Islet precursor cell (in vitro differentiated cells): ENCODE measurements around the gene C20orf141.
"Not testable (repeated sequence)": the region's sequence is repeated elsewhere in the genome, so short reads cannot be mapped to it uniquely, and the experiment has no call there.

Source experiments
- DNase-seq: peaks from one replicate; pipeline ENCODE4 v3.0.0-alpha.2; 2018

The C20orf141 gene

GRCh38 chr20:2799688-2800520 is 14.9 kb upstream of the C20orf141 start:
- DNase-seq: peak; percentile 67

GRCh38 chr20:2800521-2801285 is 14.1 kb upstream of the C20orf141 start, which contains the start of gene CPXM1:
TSS of gene CPXM1 (minus strand) at chr20:2800627. CDS start at chr20:2800572, 55 bp downstream.
- DNase-seq: peak; percentile 88

GRCh38 chr20:2801286-2801728 is 13.5 kb upstream of the C20orf141 start:
- no peak for DNase-seq

DNA sequence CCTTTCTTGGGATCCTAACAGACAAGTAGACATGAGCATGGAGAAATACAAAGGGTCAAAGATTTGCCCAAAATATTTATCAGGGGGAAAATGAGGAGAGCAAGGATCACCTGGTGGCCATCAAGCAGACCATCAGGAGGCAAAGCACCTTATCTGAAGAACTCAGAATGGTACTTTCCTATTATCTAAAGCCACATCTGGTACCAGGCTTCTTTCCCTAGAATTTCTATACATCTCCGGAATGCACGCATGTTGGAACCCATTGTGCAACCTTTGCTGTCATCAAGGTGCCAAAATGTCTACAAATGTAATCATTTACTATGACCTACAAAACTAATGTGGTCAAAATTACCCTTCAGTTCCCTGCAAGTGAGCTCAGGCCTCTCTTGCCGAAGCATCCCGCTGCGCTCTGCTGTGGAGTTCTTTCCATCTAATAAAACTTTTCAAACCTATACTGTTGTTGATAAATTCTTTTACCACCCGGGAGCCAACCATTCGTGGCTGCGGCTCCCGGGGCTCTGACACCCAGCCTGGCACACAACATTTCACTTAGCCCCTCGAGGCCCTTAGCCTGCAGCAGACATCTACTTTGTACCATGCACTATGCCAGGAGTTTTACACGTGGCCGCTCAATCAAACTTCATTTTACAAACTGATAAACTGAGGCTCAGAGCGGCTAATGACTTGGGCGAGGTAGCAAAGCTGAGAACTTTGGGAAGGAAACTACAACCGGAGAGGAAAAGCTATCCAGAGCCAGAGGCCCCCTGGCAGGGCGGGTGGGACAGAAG is 10.6 kb upstream of the C20orf141 start:
- DNase-seq: no peak

DNA sequence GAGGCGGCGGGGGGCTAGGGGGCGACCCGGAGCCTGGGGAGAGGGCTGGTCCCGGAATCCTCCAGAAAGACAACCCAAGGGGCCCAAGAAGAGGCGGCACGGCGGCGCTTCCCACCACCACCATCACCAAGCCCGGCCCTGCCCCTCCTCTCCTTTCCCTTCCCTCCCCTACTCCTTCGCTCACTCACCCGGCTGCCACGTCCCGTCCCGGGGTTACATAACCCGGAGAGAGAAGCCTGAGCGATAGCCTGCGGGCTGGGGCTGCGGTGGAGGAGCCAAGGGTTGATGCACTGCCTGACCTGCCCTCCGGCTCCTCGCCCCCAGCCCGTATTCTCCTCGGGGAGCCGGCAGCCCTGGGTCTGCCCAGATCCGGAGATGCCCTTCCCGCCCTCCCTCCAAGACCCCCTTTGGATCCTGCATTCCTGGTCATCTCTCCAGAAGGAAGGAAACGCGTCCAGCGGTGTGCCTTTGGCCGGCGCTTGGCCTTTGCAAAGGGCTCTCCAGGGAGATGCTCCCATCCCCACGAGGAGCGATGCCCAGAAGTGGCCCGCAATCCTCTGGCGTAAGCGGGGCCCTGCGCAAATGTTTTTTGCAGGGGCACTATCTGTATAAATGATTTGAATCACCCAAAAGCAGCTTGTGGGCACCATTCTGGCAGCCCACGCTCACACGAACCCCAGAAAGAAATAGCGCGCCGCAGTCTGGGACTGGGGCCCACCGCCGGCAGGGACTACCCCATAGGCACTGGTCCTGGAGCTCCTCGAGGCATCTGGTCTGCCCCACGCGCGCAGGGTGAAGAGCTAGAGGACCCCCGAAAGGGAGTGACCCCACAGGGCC is 9.7 kb upstream of the C20orf141 start:
- peak; percentile 72 for DNase-seq

GRCh38 chr20:2805689-2806350 is 9.0 kb upstream of the C20orf141 start:
- DNase-seq: peak; percentile 58

GRCh38 chr20:2806351-2806701 is 8.5 kb upstream of the C20orf141 start:
- DNase-seq: no peak

- no peak for DNase-seq
These were observed 7.8 kb upstream of the C20orf141 start for GRCh38 chr20:2807019-2807418.

DNA sequence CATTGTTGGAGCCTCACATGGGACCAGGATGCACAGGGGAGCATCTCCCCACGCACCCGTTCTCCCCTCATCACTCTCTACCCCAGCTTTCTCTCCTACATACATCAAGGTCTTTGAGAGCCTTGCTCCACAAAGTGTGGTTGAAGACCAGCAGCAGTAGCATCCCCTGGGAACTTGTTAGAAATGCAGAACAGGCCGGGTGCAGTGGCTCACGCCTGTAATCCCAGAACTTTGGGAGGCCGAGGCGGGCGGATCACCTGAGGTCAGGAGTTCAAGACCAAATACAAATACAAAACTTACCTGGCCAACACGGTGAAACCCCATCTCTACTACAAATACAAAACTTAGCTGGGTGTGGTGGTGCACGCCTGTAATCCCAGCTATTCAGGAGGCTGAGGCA is 6.9 kb upstream of the C20orf141 start:
- DNase-seq: not testable (repeated sequence)

GRCh38 chr20:2809690-2810089 is 5.1 kb upstream of the C20orf141 start:
- DNase-seq: no peak

GRCh38 chr20:2812189-2812588 is 2.6 kb upstream of the C20orf141 start:
- no peak for DNase-seq

DNA sequence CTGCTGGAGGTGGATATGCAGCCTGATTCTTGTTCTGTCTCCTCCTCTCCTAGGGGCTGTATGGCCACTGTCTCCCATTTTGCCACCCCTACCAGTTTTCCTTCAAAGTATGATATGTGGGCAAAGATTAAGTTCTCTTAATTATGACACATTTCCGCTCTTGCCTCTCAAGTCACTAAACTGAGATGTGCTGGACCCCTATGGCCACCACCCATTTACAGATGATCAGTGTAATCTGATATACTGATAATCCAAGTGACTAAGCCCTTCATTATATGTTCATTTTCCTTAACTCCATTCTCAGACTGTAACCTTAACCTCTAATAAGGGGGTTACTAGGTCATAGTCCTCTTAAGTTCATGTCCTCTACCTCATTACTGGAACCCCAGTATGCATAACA is 711 bp upstream of the C20orf141 start:
- DNase-seq: peak; percentile 24

- DNase-seq: peak; percentile 55
These were observed 584 bp downstream of the C20orf141 start for GRCh38 chr20:2815242-2815900.

DNA sequence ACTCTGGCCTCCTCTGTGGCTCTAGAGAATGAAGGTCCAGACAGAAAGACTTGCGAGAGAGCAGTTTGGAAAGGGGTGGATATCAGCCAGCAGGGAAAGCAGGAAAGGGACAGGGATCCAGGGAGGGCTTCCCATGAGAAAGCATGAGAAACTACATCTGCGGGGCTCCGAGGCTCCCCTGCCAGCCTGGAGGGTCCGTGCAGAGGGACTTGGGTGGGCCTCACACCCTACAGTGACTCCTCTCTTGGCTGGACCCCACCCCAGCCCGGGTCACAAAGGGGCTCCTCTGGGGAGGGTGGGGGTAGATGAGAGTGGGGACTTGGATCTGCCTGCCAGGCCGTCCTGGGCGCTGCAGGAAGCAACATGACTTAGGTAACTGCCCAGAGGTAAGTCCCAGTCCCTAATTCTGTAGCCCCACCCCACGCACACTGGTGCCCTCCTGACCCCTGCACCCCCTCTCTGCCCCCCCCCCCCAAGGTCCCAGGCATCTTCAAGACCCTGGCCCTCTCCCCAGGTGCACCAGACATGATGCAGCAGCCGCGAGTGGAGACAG is 1.3 kb downstream of the C20orf141 start, which contains the start of gene TMEM239:
Gene TMEM239, plus strand, starts transcription at position 335 of the 553 bp plus-strand sequence. Its CDS starts 191 bp downstream, at position 526.
- DNase-seq: peak; percentile 48

DNA sequence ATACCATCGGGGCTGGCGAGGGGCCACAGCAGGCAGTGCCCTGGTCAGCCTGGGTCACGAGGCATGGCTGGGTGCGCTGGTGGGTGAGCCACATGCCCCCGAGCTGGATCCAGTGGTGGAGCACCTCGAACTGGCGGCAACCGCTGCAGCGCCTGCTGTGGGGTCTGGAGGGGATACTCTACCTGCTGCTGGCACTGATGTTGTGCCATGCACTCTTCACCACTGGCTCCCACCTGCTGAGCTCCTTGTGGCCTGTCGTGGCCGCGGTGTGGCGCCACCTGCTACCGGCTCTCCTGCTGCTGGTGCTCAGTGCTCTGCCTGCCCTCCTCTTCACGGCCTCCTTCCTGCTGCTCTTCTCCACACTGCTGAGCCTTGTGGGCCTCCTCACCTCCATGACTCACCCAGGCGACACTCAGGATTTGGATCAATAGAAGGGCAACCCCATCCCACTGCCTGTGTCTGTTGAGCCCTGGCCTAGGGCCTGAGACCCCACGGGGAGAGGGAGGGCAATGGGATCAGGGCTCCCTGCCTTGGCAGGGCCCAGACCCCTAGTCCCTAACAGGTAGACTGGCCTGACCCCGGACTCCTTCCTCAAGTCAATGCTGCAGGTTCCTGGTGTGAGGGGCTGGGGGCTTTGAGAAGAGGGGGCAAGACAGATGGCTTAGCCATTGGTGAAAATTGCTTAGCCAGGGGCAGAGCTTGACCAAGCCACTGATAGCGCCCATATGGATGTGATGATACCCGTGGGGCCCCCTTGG is 2.0 kb downstream of the C20orf141 start:
- peak; percentile 72 for DNase-seq

DNA sequence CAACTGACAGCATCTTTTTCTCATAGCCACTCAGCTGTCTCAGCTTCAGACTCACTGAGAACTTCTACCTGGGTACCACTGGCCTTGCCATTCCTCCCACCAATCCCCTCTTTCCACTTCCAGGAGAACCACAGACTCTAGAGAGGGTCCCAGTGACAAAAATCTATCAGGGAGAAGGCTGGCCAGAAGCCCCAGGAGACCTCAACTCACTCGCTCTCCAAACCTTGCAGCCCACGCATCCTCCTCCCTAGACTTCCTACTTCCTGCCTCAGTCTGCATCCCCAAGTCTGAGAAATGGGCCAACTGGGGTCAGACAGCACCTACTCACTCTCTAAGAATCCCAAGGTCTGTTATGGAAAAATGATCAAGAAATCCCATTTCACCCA is 2.5 kb downstream of the C20orf141 start:
- DNase-seq: no peak

DNA sequence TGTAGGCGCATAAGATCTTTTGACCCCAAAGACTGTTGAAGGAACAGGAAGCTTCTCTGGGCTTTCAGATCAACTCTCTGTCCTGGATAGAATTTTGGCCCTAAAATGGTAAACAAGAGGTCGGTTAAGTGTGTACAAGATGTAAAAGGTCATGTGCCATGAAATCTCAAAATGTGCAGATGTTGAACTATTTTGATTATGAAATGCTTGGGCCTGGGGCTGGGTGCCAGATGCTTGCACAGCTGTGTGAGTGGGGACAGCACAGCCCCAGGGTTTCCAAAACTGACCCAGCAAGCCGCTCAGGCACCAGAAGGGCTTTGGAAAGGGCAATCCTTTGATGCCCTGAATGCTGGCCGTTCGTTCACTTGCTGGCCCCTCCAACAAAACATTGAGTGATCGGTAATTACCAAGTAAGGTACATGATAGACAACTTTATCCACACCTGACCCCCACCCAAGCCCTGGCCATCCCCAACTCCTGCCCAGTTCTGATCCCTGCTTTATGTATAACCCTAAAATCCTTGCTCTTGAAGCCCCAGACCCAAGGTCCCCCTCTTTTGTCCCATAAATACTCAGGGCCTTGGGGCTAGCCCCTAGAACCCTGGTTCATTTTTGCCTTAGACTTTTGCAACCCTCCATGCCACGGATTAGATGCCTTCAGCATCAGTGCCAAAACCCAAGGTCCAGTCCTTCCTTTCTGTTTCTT is 3.3 kb downstream of the C20orf141 start:
- peak; percentile 22 for DNase-seq

DNA sequence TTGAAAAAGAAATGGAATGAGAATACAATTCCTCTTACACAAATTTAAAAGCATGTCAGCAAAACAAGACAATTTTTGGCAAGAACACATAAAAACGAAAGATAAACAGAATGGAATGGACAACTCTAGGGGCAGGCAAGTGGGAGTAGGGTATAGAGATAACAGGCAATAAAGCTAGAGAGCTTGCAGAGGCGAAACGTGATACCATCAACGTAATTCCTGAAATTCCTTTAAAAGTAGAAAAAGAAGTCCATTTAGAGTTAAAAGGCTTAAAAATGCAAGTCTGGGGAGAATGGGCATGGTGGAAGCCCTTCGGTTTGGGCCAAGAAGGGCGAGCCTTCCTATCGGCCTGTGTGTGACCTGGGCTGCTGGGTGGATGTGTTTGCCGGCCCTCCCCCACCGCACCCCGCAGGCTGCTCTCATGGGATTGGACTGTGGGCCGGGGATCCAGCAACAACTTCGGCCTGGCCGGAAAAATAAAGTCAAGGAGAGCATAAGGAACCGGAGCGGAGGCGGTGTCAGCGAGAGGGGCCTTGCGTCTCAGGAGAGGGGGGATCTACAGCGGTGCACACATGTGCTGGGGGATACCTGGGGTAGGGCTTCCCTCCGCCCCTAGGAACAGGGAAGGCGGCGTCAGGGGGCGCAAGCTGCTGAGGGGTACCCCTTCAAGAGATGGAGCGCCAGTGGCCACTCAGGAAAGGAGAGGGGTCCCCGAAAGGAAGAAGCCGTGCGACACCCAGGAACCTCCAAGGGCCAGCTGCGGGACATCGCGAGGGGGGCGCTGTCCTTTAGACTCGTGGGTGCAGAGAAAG is 5.5 kb downstream of the C20orf141 start:
- peak; percentile 92 for DNase-seq
